ENCODE data around the gene CAMTA2. TPM values are rescaled to one million over a fixed set of nuclear protein-coding genes. Genes with fewer than 3 reads are reported as not detected.
"Not testable (repeated sequence)": the region's sequence is repeated elsewhere in the genome, so short reads cannot be mapped to it uniquely, and the experiment has no call there.

CAMTA2 gene
- total RNA-seq, 8 experiments from 2014 or later = 6.2 to 36.9 (median 10.6) TPM

GRCh38 chr17:4938688-4939545 is 48.6 kb downstream of the CAMTA2 start:
- Histone ChIP-seq H3K4me1 (replicated peaks in 1 of 2) (peaks cover 14 to 16% of the 10 kb centered on the region in 2 donors), H3K4me3 (peak overlapping the region; percentile 53 to 85 (median 61)), H3K27ac (peak overlapping the region; percentile 96 to 99)
- ATAC-seq (replicated peaks in 6 of 8) = peak in 1 of 8 experiments; percentile 0
- in situ Hi-C loops (cut with MboI; ENCODE audit: low pct_unique_long_range_greater_than_20kb in 2 of 9, low sequenced_read_pairs in 9 of 9, unreplicated experiment in 9 of 9) = no loop called here
- WGBS, 10 experiments = 5 to 80% (median 40%) methylated on average over 1 to 9 of the region's 19 CpGs; no CpG with 5 or more reads in 2 of the 10 experiments

- H3K4me3 ChIP-seq = peak overlapping the region in 1 of 5 donors; percentile 85
- in situ Hi-C loops (cut with MboI; ENCODE audit: low pct_unique_long_range_greater_than_20kb in 2 of 9, low sequenced_read_pairs in 9 of 9, unreplicated experiment in 9 of 9) = no loop called here
Measured at GRCh38 chr17:4938069-4938491, 49.4 kb downstream of the CAMTA2 start.

GRCh38 chr17:4937553-4937952 is 49.9 kb downstream of the CAMTA2 start:
- ATAC-seq (replicated peaks in 6 of 8) = no peak
- 0 to 100% (median 98%) methylated on average over 1 to 10 of the region's 16 CpGs; no CpG with 5 or more reads in 6 of the 10 experiments for WGBS, 10 experiments
- Histone ChIP-seq H3K4me1 (replicated peaks in 1 of 2) (peaks cover 14 to 16% of the 10 kb centered on the region in 2 donors), H3K4me3 (no peak overlapping the region), H3K27ac (no peak overlapping the region)
- in situ Hi-C loops (cut with MboI; ENCODE audit: low pct_unique_long_range_greater_than_20kb in 2 of 9, low sequenced_read_pairs in 9 of 9, unreplicated experiment in 9 of 9) = no loop called here

More at GRCh38 chr17:4938069-4938491, 49.4 kb downstream of the CAMTA2 start:
- 85 to 100% (median 94%) methylated on average over 1 to 8 of the region's 11 CpGs; no CpG with 5 or more reads in 6 of the 10 experiments for WGBS, 10 experiments
- no peak for ATAC-seq (replicated peaks in 6 of 8)
- H3K27ac ChIP-seq = no peak overlapping the region
- H3K4me1 ChIP-seq (replicated peaks in 1 of 2) = peaks cover 14 to 16% of the 10 kb centered on the region in 2 donors

DNA sequence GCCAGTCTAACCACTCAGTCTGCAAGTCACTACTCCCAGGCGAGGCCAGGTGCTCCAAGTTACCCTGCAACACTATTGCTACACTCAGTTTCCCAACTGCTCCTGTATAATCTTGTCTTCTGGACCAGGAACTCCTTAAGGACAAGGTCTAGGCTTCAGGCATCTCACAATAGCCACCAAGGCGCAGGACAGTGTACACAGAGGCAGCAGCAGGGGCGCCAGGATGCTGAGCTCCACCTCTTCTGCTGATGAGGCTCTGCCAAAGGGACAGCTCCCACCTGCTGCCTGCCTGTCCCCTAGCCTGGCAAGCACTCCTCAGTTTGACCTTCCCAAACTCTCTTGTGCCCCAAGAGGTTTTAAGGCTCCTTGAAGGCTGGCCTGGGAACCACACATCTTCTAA is 51.0 kb downstream of the CAMTA2 start:
- in situ Hi-C loops (cut with MboI; ENCODE audit: low pct_unique_long_range_greater_than_20kb in 2 of 9, low sequenced_read_pairs in 9 of 9, unreplicated experiment in 9 of 9) = no loop called here
- H3K4me1 ChIP-seq (replicated peaks in 1 of 2) = peaks cover 10 to 13% of the 10 kb centered on the region in 2 donors
- WGBS, 10 experiments = 20 to 100% (median 100%) methylated on average over 1 to 2 of the region's 3 CpGs; no CpG with 5 or more reads in 5 of the 10 experiments
- no peak overlapping the region for H3K4me3 ChIP-seq
- ATAC-seq (replicated peaks in 6 of 8) = no peak
- no peak overlapping the region for H3K27ac ChIP-seq

DNA sequence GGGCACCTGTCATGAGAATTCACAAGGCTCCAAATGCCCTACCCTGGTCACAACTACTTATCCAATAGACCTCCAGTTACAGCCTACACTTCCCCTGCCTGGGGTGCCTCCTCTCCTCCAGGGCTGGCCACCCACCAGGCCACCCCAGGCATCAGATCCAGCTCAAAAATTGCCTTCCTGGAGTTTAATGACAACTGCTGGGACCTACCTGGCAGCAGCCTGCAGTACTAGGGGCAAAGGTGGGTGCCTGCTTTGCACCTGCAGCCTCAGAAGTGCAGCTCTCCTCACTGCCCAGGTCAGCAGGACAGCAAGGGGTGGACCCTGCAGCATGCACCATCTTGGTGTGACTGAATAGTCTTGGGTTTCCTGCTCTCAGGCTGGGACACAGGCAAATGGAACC is 51.8 kb downstream of the CAMTA2 start:
- no peak overlapping the region for H3K4me3 ChIP-seq
- no peak overlapping the region for H3K27ac ChIP-seq
- no peak for ATAC-seq (replicated peaks in 6 of 8)
- in situ Hi-C loops (cut with MboI; ENCODE audit: low pct_unique_long_range_greater_than_20kb in 2 of 9, low sequenced_read_pairs in 9 of 9, unreplicated experiment in 9 of 9) = no loop called here
- peaks cover 6 to 8% of the 10 kb centered on the region in 2 donors for H3K4me1 ChIP-seq (replicated peaks in 1 of 2)

DNA sequence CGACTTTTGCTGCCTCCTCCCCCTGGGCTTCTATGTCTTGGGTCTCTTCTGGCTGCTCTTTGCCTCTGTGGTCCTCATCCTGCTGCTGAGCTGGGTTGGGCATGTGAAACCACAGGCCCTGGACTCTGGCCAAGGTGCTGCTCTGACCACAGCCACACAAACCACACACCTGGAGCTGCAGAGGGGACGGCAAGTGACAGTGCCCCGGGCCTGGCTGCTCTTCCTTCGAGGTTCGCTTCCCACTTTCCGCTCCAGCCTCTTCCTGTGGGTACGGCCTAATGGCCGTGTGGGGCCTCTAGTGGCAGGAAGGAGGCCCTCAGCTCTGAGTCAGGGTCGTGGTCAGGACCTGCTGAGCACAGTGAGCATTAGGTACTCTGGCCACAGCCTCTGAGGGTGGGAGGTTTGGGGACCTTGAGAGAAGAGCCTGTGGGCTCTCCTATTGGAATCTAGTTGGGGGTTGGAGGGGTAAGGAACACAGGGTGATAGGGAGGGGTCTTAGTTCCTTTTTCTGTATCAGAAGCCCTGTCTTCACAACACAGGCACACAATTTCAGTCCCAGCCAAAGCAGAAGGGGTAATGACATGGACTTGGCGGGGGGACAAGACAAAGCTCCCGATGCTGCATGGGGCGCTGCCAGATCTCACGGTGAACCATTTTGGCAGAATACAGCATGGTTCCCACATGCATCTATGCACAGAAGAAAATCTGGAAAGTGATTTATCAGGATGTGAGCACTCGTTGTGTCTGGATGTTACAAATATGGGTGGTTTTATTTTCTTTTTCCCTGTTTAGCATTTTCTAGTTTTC is 53.1 kb downstream of the CAMTA2 start:
- H3K4me3 ChIP-seq = no peak overlapping the region
- 8 to 100% (median 56%) methylated on average over 1 to 4 of the region's 14 CpGs; no CpG with 5 or more reads in 2 of the 10 experiments for WGBS, 10 experiments
- peak in 3 of 8 experiments; percentile 48 to 76 (median 52) for ATAC-seq (replicated peaks in 6 of 8)
- in situ Hi-C loops (cut with MboI; ENCODE audit: low pct_unique_long_range_greater_than_20kb in 2 of 9, low sequenced_read_pairs in 9 of 9, unreplicated experiment in 9 of 9) = no loop called here
- H3K4me1 ChIP-seq (replicated peaks in 1 of 2) = peaks cover 6 to 8% of the 10 kb centered on the region in 2 donors
- no peak overlapping the region for H3K27ac ChIP-seq

DNA sequence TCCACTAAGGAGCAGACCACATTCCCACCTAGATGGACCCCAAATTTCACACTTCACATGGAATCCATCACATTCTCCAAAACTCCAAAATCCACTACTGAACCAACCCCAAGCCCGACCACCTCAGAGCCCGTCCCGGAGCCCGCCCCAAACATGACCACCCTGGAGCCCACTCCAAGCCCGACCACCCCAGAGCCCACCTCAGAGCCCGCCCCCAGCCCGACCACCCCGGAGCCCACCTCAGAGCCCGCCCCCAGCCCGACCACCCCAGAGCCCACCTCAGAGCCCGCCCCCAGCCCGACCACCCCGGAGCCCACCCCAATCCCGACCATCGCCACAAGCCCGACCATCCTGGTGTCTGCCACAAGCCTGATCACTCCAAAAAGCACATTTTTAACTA is 53.8 kb downstream of the CAMTA2 start:
- in situ Hi-C loops (cut with MboI; ENCODE audit: low pct_unique_long_range_greater_than_20kb in 2 of 9, low sequenced_read_pairs in 9 of 9, unreplicated experiment in 9 of 9) = no loop called here
- H3K27ac ChIP-seq = no peak overlapping the region
- no peak overlapping the region for H3K4me3 ChIP-seq
- H3K4me1 ChIP-seq (replicated peaks in 1 of 2) = peaks cover 3 to 4% of the 10 kb centered on the region in 2 donors
- no peak for ATAC-seq (replicated peaks in 6 of 8)
- no CpG with 5 or more reads among the region's 16 CpGs for WGBS, 10 experiments

DNA sequence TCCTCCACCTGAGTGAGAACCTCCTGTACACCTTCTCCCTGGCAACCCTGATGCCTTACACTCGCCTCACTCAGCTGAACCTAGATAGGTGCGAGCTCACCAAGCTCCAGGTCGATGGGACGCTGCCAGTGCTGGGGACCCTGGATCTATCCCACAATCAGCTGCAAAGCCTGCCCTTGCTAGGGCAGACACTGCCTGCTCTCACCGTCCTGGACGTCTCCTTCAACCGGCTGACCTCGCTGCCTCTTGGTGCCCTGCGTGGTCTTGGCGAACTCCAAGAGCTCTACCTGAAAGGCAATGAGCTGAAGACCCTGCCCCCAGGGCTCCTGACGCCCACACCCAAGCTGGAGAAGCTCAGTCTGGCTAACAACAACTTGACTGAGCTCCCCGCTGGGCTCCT is 54.7 kb downstream of the CAMTA2 start:
- no peak overlapping the region for H3K4me3 ChIP-seq
- in situ Hi-C loops (cut with MboI; ENCODE audit: low pct_unique_long_range_greater_than_20kb in 2 of 9, low sequenced_read_pairs in 9 of 9, unreplicated experiment in 9 of 9) = no loop called here
- ATAC-seq (replicated peaks in 6 of 8) = no peak
- H3K4me1 ChIP-seq (replicated peaks in 1 of 2) = no peaks in the 10 kb centered on the region
- H3K27ac ChIP-seq = no peak overlapping the region
- WGBS, 10 experiments = 80 to 90% (median 83%) methylated on average over 1 to 8 of the region's 12 CpGs; no CpG with 5 or more reads in 5 of the 10 experiments

DNA sequence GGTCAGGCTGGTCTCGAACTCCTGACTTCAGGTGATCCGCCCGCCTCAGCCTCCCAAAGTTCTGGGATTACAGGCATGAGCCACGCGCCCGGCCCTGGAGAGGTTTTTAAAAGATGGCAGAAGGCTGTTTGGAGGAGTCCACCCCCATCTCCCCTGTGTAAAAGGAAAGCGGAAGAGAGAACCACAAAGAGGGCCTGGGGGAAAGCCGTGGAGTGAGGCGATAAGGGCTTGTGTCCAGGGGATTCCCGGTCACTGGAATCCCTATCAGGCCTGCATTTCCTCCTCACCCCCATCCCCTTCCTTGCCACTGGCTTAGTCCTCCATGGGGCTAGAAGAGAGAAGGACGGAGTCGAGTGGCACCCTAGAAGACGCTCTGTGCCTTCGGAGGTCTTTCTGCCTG is 55.5 kb downstream of the CAMTA2 start, which contains the start of gene GP1BA:
TSS of gene GP1BA (plus strand) at position 315 of the 400 bp plus-strand sequence. CDS start 328 bp downstream, outside the sequence.
- H3K4me3 ChIP-seq = no peak within 1 kb of the TSS
- in situ Hi-C loops (cut with MboI; ENCODE audit: low pct_unique_long_range_greater_than_20kb in 2 of 9, low sequenced_read_pairs in 9 of 9, unreplicated experiment in 9 of 9) = no loop called here
- peaks cover 0 to 2% of the 10 kb centered on the region in 2 donors for H3K4me1 ChIP-seq (replicated peaks in 1 of 2)
- ATAC-seq (replicated peaks in 6 of 8) = no peak
- no peak within 1 kb of the TSS for H3K27ac ChIP-seq
- WGBS, 10 experiments = 88 to 100% (median 93%) methylated on average over 1 to 6 of the region's 14 CpGs; no CpG with 5 or more reads in 5 of the 10 experiments

DNA sequence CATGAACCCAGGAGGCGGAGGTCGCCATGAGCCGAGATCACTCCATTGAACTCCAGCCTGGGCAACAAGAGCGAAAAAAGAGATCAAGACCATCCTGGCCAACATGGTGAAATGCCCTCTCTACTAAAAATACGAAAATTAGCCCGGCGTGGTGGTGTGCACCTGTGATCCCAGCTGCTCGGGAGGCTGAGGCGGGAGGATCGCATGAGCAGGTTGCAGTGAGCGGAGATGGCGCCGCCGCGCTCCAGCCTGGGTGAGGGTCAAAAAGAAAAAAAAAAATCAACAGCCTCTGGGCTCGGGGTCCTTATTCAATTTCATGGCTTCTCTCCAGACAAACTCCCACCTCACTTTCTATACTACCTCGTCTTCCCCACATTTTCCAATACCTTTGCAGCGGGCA is 58.6 kb downstream of the CAMTA2 start:
- in situ Hi-C loops (cut with MboI; ENCODE audit: low pct_unique_long_range_greater_than_20kb in 2 of 9, low sequenced_read_pairs in 9 of 9, unreplicated experiment in 9 of 9) = no loop called here
- 79 to 100% (median 96%) methylated on average over 2 to 10 of the region's 18 CpGs; no CpG with 5 or more reads in 2 of the 10 experiments for WGBS, 10 experiments
- Histone ChIP-seq H3K4me1 (replicated peaks in 1 of 2) (peaks cover 0 to 3% of the 10 kb centered on the region in 2 donors), H3K4me3 (no peak overlapping the region), H3K27ac (no peak overlapping the region)
- no peak for ATAC-seq (replicated peaks in 6 of 8)

DNA sequence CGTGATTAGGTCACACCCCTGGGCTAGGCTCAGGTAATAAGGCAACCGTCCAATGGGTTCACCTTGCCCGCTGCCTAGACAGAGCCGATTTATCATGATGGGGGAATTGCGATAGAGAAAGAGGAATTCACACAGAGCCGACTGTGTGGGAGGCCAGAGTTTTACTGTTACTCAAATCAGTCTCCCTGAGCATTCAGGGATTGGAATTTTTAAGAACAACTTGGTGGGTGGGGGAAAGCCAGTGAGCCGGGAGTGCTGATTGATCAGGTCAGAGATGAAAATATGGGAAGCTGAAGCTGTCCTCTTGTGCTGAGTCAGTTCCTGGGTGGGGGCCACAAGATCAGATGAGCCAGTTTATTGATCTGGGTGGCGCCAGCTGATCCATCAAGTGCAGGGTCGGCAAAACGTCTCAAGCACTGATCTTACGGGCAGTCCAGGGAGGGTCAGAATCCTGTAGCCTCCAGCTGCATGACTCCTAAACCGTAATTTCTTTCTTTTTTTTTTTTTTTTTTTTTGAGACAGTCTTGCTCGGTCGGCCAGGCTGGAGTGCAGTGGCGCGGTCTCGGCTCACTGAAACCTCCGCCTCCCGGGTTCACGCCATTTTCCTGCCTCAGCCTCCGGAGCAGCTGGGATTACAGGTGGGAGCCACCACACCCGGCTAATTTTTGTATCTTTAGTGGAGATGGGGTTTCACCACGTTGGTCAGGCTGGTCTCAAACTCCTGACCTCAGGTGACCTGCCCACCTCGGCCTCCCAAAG is 60.7 kb downstream of the CAMTA2 start:
- in situ Hi-C loops (cut with MboI; ENCODE audit: low pct_unique_long_range_greater_than_20kb in 2 of 9, low sequenced_read_pairs in 9 of 9, unreplicated experiment in 9 of 9); H3K4me3 ChIP-seq; H3K4me1 ChIP-seq (replicated peaks in 1 of 2); H3K27ac ChIP-seq: not testable (repeated sequence)
- 54 to 94% (median 78%) methylated on average over 5 to 15 of the region's 24 CpGs; no CpG with 5 or more reads in 3 of the 10 experiments for WGBS, 10 experiments
- peak in 3 of 8 experiments; percentile 41 to 60 (median 47) for ATAC-seq (replicated peaks in 6 of 8)

GRCh38 chr17:4921320-4921719 is 66.2 kb downstream of the CAMTA2 start:
- 77 to 100% (median 85%) methylated on average over 1 to 4 of the region's 4 CpGs; no CpG with 5 or more reads in 3 of the 10 experiments for WGBS, 10 experiments
- in situ Hi-C loops (cut with MboI; ENCODE audit: low pct_unique_long_range_greater_than_20kb in 2 of 9, low sequenced_read_pairs in 9 of 9, unreplicated experiment in 9 of 9) = loop anchor here in 2 of 9 experiments (25.0 kb wide), 1 partner anchor 141 kb away; no protein-coding TSS in a partner anchor

More at GRCh38 chr17:4921320-4921719, 66.2 kb downstream of the CAMTA2 start:
- no peak for ATAC-seq (replicated peaks in 6 of 8)
- H3K27ac ChIP-seq = no peak overlapping the region
- no peak overlapping the region for H3K4me3 ChIP-seq
- no peaks in the 10 kb centered on the region for H3K4me1 ChIP-seq (replicated peaks in 1 of 2)
